Kidney epithelial cell (primary cell): ENCODE results near the gene CANX. TPM values are rescaled to one million over a fixed set of nuclear protein-coding genes. Genes with fewer than 3 reads are reported as not detected.

ENCODE experiments used
- DNase-seq: peaks from one replicate; pipeline ENCODE4 v3.0.0-alpha.2; 2010; ENCODE audit warnings: low read depth
- H3K27me3 ChIP-seq: 2 replicates; pipeline ENCODE4 v1.6.0; 2011; ENCODE audit warnings: low read length; ENCODE audit not compliant: control insufficient read depth, insufficient read depth
- H3K36me3 ChIP-seq: 2 replicates; pipeline ENCODE4 v1.5.1; 2011; ENCODE audit warnings: low read length; ENCODE audit not compliant: control insufficient read depth, insufficient read depth
- H3K4me3 ChIP-seq: 2 replicates; pipeline ENCODE4 v1.5.1; 2011; ENCODE audit warnings: low read depth, mild to moderate bottlenecking, control low read depth, low read length
- total RNA-seq: library from RNA; depleted of rRNA; stranded (reverse); fragments of >200 nt; gene quantifications from 2 replicates; pipeline ENCODE4 v1.2.3, GENCODE V29; 2015
- TF ChIP-seq, protein P1 (sequence below): IDR thresholded peaks from 2 replicates; pipeline ENCODE4 v1.5.1; 2011; ENCODE audit warnings: mild to moderate bottlenecking, moderate library complexity, low read length, control low read depth, inconsistent platforms; ENCODE audit not compliant: insufficient read depth, poor library complexity, severe bottlenecking

CANX gene
- total RNA-seq, 1 donor from 2014 or later, result 649 TPM

- DNase-seq, result no peak
- Histone ChIP-seq H3K36me3 (peaks cover 8% of the 10 kb centered on the region), H3K4me3 (no peak overlapping the region), H3K27me3 (no peaks in the 10 kb centered on the region)
- TF ChIP-seq, protein P1, sequence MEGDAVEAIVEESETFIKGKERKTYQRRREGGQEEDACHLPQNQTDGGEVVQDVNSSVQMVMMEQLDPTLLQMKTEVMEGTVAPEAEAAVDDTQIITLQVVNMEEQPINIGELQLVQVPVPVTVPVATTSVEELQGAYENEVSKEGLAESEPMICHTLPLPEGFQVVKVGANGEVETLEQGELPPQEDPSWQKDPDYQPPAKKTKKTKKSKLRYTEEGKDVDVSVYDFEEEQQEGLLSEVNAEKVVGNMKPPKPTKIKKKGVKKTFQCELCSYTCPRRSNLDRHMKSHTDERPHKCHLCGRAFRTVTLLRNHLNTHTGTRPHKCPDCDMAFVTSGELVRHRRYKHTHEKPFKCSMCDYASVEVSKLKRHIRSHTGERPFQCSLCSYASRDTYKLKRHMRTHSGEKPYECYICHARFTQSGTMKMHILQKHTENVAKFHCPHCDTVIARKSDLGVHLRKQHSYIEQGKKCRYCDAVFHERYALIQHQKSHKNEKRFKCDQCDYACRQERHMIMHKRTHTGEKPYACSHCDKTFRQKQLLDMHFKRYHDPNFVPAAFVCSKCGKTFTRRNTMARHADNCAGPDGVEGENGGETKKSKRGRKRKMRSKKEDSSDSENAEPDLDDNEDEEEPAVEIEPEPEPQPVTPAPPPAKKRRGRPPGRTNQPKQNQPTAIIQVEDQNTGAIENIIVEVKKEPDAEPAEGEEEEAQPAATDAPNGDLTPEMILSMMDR, result no peak
Observed at GRCh38 chr5:179769796-179770195, 71.0 kb downstream of the CANX start.

DNA sequence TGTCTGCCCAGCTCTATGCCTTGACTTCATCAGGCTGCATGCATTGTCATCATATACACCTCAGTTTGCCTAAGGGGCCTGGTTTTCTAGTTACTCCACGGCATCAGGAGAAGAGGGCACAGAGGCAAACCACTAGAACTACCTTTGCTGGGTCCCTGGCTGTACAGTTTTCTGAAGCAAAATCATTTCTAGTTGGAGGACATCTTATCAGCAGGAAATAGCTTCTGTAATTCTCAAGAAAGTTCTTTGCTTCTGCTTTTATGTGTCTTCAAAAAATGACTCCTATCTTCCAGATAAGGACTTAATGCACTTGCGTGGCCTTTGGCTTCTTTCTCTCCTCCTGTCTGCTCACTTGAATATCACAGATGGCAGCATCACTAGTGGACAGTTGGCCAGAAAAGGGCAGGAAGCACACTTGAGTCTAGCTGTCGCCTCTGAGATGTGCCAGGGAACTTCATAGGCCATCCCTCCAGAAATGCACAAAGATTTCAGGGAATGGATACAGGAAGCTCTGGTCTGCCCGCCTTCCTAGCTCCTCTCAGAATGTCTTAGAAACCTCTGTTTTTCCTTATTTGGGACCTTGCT is 72.6 kb downstream of the CANX start:
- Histone ChIP-seq H3K27me3 (no peaks in the 10 kb centered on the region), H3K36me3 (peaks cover 8% of the 10 kb centered on the region), H3K4me3 (no peak overlapping the region)
- TF ChIP-seq, protein P1, result no peak
- DNase-seq, result no peak

GRCh38 chr5:179772351-179772750 is 73.6 kb downstream of the CANX start:
- H3K4me3 ChIP-seq, result no peak overlapping the region
- DNase-seq, result no peak
- TF ChIP-seq, protein P1, result no peak
- H3K27me3 ChIP-seq, result no peaks in the 10 kb centered on the region
- H3K36me3 ChIP-seq, result peaks cover 8% of the 10 kb centered on the region

- peaks cover 8% of the 10 kb centered on the region for H3K36me3 ChIP-seq
- DNase-seq, result no peak
- TF ChIP-seq, protein P1, result no peak
Observed at GRCh38 chr5:179773686-179774040, 74.9 kb downstream of the CANX start.

DNA sequence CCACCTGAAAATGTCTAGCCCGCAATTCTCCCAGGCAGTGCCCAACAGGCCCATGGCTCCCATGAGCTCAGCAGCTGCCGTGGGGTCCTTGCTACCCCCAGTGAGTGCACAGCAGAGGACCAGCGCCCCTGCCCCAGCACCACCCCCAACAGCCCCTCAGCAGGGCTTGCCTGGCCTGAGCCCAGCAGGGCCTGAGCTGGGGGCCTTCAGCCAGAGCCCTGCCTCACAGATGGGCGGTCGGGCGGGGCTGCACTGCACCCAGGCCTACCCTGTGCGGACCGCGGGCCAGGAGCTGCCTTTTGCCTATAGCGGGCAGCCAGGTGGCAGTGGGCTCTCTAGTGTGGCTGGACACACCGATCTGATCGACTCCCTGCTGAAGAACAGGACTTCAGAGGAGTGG is 75.7 kb downstream of the CANX start:
- no peak overlapping the region for H3K4me3 ChIP-seq
- TF ChIP-seq, protein P1, result no peak
- H3K36me3 ChIP-seq, result peaks cover 7% of the 10 kb centered on the region
- no peaks in the 10 kb centered on the region for H3K27me3 ChIP-seq
- no peak for DNase-seq

More at GRCh38 chr5:179773686-179774040, 74.9 kb downstream of the CANX start:
- Histone ChIP-seq H3K27me3 (no peaks in the 10 kb centered on the region), H3K4me3 (no peak overlapping the region)

- Histone ChIP-seq H3K36me3 (peaks cover 4% of the 10 kb centered on the region), H3K27me3 (no peaks in the 10 kb centered on the region), H3K4me3 (no peak overlapping the region)
- TF ChIP-seq, protein P1, result no peak
- no peak for DNase-seq
Observed at GRCh38 chr5:179776411-179776938, 77.7 kb downstream of the CANX start.
